GM12872 (cell line): Measurements from ENCODE around the gene ZNF746.
A peak's percentile ranks its signal among the peaks of the same experiment; 100 is the strongest.

ENCODE experiments used
- CTCF ChIP-seq: IDR thresholded peaks from 3 replicates; pipeline ENCODE4 v1.5.1; 2011; ENCODE audit warnings: low read depth, mild to moderate bottlenecking, low read length, moderate library complexity; ENCODE audit not compliant: insufficient read depth

ZNF746 gene

DNA sequence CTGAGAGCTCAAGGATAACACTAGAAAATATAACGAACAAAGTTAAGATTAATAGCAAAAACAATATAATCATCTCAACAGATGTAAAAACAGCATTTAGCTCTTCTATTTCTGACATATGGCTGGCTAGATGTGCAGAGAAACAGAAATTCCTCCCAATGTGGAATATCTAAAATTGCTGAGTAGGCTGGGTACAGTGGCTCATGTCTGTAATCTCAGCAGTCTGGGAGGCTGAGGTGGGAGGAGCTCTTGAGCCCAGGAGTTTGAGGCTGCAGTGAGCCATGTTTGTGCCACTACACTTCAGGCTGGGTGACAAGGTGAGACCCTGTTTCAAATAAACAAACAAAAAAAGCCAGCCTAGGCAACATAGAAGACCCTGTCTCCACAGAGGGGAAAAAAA, 18.0 kb downstream of the ZNF746 start:
- no peak for TF ChIP-seq CTCF

- TF ChIP-seq CTCF, result no peak
Observed at GRCh38 chr7:149478754-149479153, 18.9 kb downstream of the ZNF746 start.

DNA sequence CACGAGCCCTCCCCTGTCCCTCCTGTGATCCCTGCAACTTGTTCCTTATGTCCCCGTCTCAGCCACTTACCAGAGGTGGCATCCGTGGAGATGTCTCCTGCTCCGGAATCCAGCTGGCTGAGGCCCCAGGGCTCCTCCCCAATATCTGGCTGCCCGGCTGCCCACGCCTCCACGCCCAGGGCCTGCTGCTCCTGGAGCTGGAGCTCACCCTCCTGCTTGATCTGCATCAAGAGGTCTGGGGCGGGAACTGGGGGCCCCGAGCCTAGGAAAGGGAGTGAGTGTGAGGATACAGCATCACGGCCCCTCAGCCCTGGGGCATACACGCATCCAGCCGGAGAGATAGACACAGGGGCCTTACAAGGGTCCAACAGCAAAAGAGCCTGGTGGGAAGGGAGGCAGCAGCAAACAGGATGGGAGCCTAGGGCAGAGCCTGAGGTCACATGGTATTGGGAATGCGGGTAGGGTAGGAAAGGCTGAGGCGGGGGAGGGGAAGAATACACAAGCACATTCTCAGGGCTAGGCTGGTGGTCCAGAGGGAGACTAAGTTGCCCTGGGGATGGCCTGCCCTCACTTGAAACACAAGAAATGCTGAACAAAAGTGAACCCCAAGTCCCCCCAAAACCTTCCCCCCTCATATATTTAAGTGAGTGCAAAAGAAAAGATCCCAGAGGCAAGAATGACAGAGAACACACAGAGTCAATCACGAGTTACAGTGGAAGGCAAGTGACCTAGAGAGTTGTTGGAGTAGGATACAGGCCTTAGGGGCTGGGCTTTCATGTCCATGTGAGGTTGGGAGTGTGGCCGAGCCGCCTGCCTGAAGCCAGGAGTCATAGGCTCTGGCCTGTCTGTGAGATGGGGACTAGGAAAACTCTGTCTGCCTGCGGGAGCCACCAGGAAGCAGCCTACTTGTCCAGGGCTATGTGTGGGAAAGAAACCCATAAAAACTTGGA, 19.8 kb downstream of the ZNF746 start:
- TF ChIP-seq CTCF, result no peak

DNA sequence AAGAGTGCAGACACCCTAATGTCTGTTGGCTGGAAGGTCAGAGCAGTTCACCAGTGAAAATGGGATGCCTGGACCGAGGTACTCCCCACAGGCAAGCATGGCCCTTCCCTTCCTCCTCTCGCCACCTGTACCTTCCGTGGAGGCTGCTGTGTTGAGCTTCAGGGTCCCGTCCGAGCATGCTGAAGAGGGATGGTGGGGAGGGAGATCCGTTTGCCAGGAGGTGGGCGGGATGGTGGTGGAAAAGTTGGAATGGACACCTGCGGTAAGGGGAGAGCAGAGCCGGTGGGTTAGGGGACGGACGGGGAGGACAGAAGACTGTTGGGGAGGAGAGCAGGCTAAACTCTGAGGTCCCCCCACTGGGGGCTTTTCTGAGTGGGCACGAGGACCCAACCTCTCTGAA, 20.8 kb downstream of the ZNF746 start:
- TF ChIP-seq CTCF, result no peak

DNA sequence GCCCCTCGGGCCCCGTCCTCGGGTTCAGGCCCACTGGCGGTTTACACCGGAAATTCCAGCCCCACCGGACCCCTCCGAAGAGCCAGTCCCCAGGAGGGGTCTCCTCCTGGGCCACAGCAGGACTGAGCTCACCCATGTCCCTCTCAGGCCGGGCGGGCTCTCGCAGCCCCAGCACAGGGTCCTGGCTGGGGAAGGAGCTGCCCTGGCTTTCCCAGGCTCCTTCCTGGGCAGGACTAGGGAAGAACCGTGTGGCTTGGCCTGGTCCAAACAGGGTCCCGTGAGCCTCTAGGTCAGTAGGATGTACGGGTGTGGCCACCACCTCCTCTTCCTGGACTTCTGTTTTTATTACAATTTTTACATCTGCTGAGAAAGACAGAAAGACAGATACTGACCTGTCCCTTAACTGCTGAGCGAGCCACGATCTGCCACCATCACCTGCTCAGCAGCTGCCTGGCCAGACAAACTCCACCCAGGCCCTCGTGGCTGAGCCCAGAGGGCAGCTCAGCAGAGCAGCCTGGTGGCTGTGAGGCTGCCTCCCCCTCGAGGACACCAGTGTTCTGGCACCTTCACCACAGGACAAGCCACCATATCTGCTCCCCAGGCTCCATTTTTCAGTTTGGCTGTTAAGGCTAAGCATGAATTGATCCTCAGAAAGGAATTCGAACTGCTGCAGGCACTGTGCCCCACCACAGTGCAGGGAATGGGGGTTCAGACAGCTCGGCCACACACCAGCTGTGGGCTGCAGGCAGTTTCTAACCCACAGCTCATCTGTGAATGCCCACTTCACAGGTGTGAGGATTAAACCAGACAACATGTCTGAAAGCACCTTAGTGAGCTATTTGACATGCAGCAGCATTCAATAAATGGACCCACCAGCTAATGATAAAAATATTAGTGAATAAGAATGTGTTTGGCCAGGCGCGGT, 22.2 kb downstream of the ZNF746 start:
- TF ChIP-seq CTCF, result no peak

DNA sequence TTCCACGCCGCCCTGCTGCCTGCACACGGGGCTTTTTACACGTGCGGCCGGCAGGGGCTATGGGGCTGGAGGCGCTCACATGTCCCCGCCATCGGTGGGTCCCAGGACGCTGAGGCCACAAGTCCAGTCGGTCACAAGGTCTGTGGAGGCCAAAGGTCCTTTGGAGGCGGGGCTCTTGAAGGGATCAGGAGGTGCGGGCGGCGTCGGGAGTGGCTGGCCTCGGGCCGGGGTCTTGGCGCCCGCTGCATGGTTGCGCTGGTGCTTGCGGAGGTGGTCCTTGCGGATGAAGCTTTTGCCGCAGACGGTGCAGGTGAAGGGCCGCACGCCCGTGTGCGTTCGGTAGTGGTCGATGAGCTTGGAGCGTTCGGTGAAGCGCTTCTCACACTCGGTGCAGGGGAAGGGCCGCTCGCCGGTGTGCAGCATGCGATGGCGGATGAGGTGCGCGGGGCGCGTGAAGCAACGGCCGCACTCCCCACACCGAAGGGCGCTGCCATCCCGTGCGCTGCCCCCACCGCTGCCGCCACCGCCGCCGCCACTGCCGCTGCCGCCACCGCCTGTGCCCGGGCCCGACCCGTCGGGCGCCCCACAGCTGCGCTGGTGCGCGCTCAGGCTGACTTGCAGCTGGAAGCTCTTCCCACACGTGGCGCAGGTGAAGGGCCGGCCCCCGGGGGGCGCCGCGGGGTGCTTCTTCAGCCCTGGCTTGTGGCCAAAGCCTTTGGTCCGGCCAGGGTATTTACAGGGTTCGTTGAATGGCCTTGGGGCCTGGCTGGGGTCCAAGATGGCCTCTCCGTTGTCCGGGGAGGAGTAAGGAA, 23.1 kb downstream of the ZNF746 start:
- TF ChIP-seq CTCF, result 0 out of 3 replicates have a peak, but pooled peaks have one; percentile 19
